HFFc6 (cell line): ENCODE data around the gene TIGD1. TPM values are rescaled to one million over a fixed set of nuclear protein-coding genes. Genes with fewer than 3 reads are reported as not detected.

Experiments used
- DNase-seq: peaks from one replicate; pipeline ENCODE4 v3.0.0-alpha.2; 2018
- H3K27ac Mint-ChIP-seq: 2 replicates; pipeline ENCODE4 v1.8.0; 2020; ENCODE audit warnings: mild to moderate bottlenecking, mixed read lengths
- H3K27me3 Mint-ChIP-seq: 2 replicates; pipeline ENCODE4 v1.8.0; 2021; ENCODE audit warnings: mild to moderate bottlenecking, moderate library complexity, mixed read lengths; ENCODE audit not compliant: insufficient read depth
- H3K36me3 Mint-ChIP-seq: 2 replicates; pipeline ENCODE4 v1.8.0; 2021; ENCODE audit warnings: low read depth, mixed read lengths
- H3K4me1 Mint-ChIP-seq: 2 replicates; pipeline ENCODE4 v1.8.0; 2020; ENCODE audit warnings: low read depth, mixed read lengths
- H3K4me3 Mint-ChIP-seq: 2 replicates; pipeline ENCODE4 v1.8.0; 2020; ENCODE audit warnings: mild to moderate bottlenecking, moderate library complexity, mixed read lengths
- H3K9me3 Mint-ChIP-seq: 2 replicates; pipeline ENCODE4 v1.8.0; 2020; ENCODE audit warnings: mild to moderate bottlenecking, mixed read lengths
- CTCF ChIP-seq: fragments of 200-600 bp; sonication (generic); IDR thresholded peaks from 2 replicates; pipeline ENCODE4 v1.5.0; 2021; ENCODE audit warnings: antibody characterized with exemption, mild to moderate bottlenecking
- total RNA-seq, 6 experiments: library from RNA; stranded (reverse); fragmentation: NEBNext Ultra II Directional; extraction: Animal tissue kit (Norgen Biotek cat#: 25700); gene quantifications; 2 replicates in 1 of 6; 3 replicates in 5 of 6; pipeline ENCODE4 v1.2.3, GENCODE V29; 2021

TIGD1 gene
- total RNA-seq, 6 experiments from 2014 or later, result 2.9 to 3.7 (median 3.1) TPM

- Mint-ChIP-seq H3K4me3 (no peak overlapping the region), H3K27me3 (peaks cover 43% of the 10 kb centered on the region), H3K36me3 (peaks cover 7% of the 10 kb centered on the region; the same call in 1 of the 2 replicates), H3K27ac (no peak overlapping the region), H3K4me1 (no peaks in the 10 kb centered on the region), H3K9me3 (peaks cover 10% of the 10 kb centered on the region; the same call in 1 of the 2 replicates)
- no peak for DNase-seq
- no peak for TF ChIP-seq CTCF
These were observed 17.9 kb downstream of the TIGD1 start for GRCh38 chr2:232532419-232532818.

- no peaks in the 10 kb centered on the region for H3K36me3 Mint-ChIP-seq
- no peaks in the 10 kb centered on the region for H3K4me1 Mint-ChIP-seq
- peaks cover 31% of the 10 kb centered on the region for H3K27me3 Mint-ChIP-seq
- TF ChIP-seq CTCF, result no peak
- DNase-seq, result no peak
- no peak overlapping the region for H3K27ac Mint-ChIP-seq
- no peaks in the 10 kb centered on the region for H3K9me3 Mint-ChIP-seq
- H3K4me3 Mint-ChIP-seq, result no peak overlapping the region
These were observed 19.6 kb downstream of the TIGD1 start for GRCh38 chr2:232530626-232531260.

- Mint-ChIP-seq H3K27me3 (peaks cover 31% of the 10 kb centered on the region), H3K4me1 (no peaks in the 10 kb centered on the region), H3K27ac (no peak overlapping the region), H3K36me3 (no peaks in the 10 kb centered on the region), H3K4me3 (no peak overlapping the region), H3K9me3 (no peaks in the 10 kb centered on the region)
- DNase-seq, result no peak
- TF ChIP-seq CTCF, result no peak
These were observed 20.4 kb downstream of the TIGD1 start for GRCh38 chr2:232529806-232530547.

GRCh38 chr2:232528746-232529460 lies 21.5 kb downstream of the TIGD1 start:
- Mint-ChIP-seq H3K27me3 (peaks cover 29% of the 10 kb centered on the region), H3K9me3 (no peaks in the 10 kb centered on the region), H3K27ac (no peak overlapping the region), H3K4me3 (no peak overlapping the region), H3K36me3 (no peaks in the 10 kb centered on the region), H3K4me1 (no peaks in the 10 kb centered on the region)
- TF ChIP-seq CTCF, result no peak
- no peak for DNase-seq

GRCh38 chr2:232527905-232528470 lies 22.4 kb downstream of the TIGD1 start:
- Mint-ChIP-seq H3K27ac (no peak overlapping the region), H3K4me3 (no peak overlapping the region)

More at GRCh38 chr2:232527905-232528470, 22.4 kb downstream of the TIGD1 start:
- DNase-seq, result no peak
- no peaks in the 10 kb centered on the region for H3K9me3 Mint-ChIP-seq
- no peaks in the 10 kb centered on the region for H3K36me3 Mint-ChIP-seq
- no peak for TF ChIP-seq CTCF
- no peaks in the 10 kb centered on the region for H3K4me1 Mint-ChIP-seq
- peaks cover 27% of the 10 kb centered on the region for H3K27me3 Mint-ChIP-seq
